HG02970 (cell line): Measurements from ENCODE around the gene RNF31.

Source experiments
- ATAC-seq: cut with Tn5 transposase; IDR thresholded peaks from one replicate; pipeline ENCODE4 v1.9.1; 2021; ENCODE audit warnings: mild to moderate bottlenecking, moderate library complexity, moderate number of reproducible peaks; ENCODE audit not compliant: unreplicated experiment, low FRiP score

Gene RNF31

DNA sequence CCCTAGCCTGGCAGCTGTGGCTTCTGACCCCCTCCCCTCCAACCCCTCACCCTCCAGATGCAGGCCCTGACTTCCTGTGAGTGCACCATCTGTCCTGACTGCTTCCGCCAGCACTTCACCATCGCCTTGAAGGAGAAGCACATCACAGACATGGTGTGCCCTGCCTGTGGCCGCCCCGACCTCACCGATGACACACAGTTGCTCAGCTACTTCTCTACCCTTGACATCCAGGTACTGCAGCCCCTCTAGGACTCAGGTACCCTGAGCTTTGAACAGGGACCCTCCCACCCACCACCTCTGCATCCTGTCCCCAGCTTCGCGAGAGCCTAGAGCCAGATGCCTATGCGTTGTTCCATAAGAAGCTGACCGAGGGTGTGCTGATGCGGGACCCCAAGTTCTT lies 7.8 kb downstream of the RNF31 start:
- no peak for ATAC-seq

DNA sequence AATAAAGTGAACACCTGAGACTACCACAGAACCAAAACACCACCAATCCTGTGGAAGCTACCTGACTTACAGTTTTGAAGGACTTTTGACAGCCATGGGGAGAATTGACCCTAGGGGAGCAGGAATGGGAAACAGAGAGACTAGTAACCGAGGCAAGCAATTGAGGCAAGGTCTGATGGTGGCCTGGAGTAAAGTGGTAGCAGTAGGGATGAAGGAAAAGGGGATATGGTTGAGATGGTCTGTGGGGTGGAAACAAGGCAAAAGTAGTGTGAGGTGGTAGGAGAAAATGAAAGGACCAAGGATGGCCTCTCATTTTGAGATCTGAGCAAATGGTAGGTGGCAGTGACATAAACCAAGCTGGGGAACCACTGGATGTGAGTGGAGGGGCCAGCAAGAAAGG lies 9.5 kb downstream of the RNF31 start:
- ATAC-seq = no peak

DNA sequence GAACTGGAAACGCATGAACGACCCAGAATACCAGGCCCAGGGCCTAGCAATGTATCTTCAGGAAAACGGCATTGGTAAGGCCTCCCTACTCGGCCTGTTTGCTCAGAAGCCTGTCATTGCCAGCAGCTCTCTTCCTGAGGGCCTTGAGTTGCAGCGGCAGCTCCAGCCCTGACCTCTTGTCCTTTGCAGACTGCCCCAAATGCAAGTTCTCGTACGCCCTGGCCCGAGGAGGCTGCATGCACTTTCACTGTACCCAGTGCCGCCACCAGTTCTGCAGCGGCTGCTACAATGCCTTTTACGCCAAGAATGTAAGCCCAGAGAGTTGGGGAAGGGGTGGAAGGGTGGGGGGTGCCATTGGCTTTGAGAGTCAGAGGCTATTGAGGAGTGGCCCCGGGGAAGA lies 10.0 kb downstream of the RNF31 start:
- ATAC-seq = no peak

DNA sequence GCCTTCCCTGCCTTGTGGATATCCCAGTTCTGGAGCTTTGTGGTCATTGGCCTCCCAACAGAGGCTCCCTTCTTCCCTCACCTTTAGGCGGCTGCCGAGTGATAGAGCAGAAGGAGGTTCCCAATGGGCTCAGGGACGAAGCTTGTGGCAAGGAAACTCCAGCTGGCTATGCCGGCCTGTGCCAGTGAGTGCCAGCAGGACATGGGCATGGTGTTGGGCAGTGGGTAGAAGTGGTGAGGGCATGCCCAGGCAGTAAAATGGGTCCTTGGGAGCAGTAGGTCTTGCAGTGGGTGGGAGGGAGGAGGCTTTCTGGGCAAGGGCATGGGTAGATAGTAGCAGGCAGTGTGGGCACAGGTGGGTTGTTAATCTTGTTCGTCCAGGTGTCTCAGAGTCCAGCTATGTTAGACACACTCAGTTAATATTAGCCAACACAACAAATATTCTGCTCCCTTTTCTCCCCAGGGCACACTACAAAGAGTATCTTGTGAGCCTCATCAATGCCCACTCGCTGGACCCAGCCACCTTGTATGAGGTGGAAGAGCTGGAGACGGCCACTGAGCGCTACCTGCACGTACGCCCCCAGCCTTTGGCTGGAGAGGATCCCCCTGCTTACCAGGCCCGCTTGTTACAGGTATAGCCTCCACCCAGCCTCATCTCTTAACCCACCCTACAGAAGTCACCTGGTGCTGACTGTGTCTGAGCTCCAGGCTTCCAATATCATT lies 12.6 kb downstream of the RNF31 start:
- ATAC-seq = no peak

DNA sequence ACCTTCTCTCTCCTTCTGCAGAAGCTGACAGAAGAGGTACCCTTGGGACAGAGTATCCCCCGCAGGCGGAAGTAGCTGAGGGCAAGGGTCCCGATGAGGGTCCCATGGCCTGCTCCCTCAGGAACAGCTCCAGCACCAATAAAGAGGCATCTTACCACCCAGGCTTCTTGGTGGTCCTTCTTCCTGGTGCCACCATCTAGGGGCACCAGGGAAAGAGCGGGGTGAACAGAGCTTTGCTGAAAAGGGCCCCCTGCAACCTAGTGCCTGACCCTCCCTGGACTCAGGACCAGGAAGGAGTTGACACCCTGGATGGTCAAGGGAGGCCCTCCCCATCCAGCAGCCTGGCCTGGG lies 13.2 kb downstream of the RNF31 start:
- ATAC-seq = peak; percentile 2

DNA sequence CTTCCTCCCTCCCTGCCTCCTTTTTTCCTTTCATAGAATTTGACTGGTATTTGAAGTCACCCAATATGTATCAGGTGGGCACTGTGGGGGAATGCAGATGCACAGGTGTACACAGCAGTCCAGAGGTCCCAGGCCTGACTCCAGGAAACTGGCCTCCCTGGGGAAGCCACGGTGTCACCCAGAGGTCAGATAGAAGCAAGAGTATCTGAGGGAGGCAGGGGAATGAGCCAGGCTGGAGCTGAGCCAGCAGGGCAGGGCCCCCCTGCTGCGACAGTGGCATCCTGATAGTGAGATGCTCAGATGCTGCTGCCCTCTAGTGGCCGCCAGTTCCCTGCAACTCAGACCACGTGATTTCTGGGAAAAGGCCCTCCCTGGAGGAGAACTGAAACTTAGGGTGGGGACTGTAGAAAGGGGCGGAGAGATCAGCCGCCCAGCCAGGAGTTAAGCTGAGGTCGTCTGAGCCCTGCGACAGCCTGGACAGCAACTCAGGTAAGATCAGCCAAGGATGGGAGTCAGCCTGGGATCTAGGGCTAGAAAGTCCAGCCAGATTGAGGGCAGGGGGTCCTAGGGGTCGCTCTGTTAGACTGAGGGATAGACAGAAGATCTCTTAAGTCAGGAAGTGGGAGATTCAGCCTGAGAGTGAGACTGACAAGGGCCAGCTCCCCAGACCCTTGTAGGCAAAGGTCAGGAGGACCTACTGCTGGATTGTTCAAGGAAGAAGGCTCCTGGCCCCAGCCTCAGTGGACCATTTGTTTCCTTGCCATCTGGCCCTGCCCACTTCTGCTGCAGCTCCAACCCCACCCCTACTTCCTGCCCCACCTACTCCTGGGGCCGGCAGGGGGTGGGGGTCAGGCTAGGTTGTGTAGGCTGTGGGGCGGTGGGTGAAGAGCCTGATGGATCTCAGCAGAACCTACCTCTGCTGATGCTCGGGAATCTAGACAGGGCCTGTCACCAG lies 13.8 kb downstream of the RNF31 start, which contains the start of gene IRF9:
Gene IRF9, plus strand, starts transcription at position 416 of the 955 bp plus-strand sequence. CDS start 880 bp downstream, outside the sequence.
- ATAC-seq = peak; percentile 73

DNA sequence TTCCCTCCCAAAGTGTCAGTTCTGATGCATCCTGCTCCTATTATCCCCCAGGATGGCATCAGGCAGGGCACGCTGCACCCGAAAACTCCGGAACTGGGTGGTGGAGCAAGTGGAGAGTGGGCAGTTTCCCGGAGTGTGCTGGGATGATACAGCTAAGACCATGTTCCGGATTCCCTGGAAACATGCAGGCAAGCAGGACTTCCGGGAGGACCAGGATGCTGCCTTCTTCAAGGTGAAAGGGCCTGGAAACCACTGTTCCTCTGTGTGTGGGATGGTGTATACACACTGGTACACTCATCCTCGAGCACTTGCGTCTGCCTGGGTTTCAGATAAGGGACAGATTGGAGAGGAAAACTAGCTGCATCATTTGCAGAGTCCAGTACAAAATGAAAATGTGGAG lies 14.8 kb downstream of the RNF31 start:
- no peak for ATAC-seq

DNA sequence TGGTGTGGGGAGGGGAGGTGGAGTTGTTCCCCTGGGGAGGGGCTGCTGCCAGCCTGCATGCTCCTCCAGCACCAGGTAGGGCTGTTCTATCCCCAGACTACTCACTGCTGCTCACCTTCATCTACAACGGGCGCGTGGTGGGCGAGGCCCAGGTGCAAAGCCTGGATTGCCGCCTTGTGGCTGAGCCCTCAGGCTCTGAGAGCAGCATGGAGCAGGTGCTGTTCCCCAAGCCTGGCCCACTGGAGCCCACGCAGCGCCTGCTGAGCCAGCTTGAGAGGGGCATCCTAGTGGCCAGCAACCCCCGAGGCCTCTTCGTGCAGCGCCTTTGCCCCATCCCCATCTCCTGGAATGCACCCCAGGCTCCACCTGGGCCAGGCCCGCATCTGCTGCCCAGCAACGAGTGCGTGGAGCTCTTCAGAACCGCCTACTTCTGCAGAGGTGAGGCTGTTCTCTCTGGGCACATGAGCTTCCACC lies 17.3 kb downstream of the RNF31 start:
- ATAC-seq = no peak

DNA sequence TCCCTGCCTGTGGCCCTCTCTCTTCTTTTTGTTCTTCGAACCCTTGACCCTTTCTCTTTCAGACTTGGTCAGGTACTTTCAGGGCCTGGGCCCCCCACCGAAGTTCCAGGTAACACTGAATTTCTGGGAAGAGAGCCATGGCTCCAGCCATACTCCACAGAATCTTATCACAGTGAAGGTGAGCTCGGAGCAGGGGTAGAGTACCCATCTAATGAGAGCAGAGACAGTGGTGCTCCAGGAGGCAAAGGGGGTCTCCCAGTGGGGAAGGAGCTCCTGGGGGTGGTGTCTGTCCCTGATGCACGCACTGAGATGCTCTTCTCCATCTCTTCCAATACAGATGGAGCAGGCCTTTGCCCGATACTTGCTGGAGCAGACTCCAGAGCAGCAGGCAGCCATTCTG lies 18.5 kb downstream of the RNF31 start:
- no peak for ATAC-seq

DNA sequence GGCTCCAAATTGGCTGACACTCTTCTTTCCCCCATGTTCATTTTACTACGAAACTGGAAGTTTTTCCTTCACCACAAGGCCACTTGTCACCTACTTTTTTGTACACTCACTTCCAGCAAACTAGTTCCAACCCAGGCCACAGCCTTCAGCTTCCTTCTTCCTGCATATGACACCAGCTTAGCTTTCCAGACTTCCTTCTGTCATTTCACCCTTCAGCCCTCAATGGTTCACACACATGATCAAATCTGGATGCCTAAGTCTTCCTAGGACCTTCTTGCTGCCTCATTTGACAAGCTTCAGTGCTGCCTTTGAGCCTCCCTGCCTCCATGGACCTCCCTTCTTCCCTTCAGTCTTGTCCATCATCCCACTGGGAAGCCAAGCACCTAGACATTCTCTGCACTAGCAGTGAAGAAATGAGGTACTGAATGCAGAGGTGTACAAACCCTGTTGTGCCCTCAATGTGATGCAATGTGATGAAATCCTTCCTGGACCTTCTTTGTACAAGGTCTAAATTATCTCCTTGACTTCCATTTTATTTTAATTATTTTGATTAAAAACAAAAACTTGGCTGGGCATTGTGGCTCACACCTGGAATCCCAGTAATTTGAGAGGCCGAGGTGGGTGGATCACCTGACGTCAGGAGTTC lies 20.3 kb downstream of the RNF31 start:
- ATAC-seq = no peak

DNA sequence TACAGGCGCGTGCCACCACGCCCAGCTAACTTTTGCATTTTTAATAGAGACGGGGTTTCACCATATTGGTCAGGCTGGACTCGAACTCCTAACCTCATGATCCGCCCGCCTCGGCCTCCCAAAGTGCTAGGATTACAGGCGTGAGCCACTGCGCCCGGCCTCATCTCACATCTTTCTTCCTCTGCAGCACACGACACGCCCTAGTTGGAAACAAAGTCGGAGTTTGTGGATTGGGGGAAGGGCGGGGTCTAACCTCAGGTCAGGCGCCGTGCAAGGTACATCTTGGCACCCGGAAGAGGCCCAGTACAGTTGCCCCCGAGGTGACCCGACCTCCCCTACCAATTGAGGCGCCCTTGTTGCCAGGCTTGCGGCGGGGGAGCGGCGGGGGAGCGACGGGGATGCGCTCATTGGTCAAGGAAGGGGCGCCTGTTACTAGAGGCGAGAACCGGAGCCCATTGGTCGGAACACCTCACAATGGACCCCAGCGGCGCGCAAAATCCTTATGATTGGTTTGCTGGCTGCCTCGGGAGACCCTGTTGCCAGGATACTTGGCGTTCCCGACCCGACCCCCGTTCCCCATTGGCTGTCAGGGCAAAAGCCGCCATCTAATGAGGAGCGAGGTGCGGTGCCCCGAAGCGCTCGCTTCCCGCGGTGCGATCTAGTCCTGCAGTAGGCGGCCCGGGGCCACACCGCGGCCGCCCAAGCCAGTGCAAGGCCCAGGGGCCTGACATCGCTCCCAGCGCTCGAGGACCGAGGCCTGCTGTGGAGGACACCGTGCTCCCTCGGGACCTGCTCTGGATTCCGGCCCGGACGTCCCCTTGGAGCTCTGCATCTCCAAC lies 24.3 kb downstream of the RNF31 start, which contains the start of gene REC8:
Gene REC8, plus strand, starts transcription at position 659 of the 839 bp plus-strand sequence. CDS start 473 bp downstream, outside the sequence.
- ATAC-seq = peak; percentile 69

DNA sequence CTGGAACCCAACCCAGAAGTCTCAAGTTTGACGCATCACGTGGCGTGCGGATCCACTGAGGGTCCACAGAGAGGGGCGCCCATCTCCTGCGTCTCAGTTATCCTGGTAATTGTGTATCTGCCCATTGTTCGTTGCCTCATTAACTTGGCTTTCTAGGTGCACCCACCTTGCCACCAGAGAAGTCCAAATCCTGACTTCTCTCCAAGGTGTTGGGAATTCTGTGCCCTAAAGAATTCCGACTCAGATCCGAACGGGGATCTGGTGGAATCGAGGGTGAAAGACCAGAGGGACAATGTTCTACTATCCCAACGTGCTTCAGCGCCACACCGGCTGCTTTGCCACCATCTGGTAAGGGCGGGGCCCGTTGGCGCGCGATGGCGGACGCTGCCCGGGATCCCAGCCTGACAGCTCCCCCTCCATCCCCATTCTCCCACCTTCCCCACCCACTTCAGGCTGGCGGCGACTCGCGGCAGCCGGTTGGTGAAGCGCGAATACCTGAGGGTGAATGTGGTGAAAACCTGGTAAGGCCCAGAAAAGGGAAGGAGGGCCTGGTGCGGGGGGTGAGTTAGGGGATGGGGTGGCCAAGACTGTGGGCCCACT lies 25.1 kb downstream of the RNF31 start:
- ATAC-seq = no peak

DNA sequence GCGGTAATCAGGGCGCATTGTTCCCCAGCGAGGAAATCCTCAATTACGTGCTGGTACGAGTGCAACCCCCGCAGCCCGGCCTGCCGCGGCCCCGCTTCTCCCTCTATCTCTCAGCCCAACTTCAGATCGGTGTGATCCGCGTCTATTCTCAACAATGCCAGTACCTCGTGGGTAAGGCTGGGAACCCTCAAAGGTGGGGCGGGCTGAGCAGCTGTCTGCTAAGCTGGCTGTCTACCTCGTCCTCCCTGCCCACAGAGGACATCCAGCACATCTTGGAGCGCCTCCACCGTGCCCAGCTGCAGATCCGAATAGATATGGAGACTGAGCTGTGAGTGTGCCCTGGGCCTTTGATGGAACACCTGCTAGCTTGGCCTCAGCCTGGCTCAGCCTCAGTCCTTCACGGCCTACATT lies 25.6 kb downstream of the RNF31 start:
- ATAC-seq = no peak

DNA sequence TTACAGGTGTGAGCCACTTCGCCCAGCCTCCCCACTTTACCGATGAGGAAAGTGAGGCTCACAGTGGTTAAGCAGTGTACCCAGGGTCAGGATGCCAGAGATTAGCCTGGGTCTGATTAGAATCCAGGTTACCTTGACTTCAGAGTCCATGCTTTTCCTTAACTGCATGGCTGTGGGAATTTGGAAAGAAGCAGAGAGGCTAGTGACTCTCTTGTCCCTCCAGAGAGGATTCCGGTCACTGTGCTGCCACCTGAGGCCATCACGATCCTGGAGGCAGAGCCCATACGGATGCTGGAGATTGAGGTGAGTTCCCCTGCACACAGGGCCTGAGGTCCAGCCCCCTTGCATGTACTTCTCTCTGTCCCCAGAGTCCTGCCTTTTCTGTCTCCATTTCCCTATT lies 29.3 kb downstream of the RNF31 start:
- ATAC-seq = no peak

DNA sequence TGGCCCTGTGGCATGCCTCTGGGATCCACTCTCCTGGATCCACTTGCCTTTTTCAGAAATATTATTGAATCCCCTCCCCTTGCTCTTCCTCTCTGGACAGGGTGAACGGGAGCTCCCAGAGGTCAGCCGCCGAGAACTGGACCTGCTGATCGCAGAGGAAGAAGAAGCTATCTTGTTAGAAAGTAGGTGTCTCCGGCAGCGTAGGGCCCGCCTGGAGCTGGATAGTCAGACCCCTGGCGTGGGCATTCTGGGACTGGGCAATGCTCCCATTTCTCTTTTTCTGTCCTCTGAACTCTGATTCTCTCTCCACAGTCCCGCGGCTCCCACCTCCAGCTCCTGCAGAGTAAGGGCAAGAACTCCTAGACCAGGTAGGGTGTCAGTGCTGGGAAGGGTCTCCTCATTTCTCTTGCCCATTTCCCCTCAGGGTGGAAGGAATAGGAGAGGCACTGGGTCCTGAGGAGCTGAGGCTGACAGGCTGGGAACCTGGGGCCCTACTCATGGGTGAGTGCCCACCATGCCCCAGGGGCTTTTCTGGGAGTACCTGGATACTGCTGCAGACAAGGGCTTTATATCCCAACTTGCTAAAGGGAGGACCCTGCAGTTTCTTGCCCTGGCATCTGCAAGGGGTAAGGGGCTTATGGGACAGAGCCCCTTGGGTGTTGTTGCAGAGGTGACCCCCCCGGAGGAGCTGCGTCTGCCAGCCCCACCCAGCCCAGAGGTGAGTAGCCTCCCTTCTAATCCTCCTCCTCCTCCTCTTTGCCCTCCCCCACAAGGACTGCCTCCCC lies 29.9 kb downstream of the RNF31 start:
- ATAC-seq = no peak

DNA sequence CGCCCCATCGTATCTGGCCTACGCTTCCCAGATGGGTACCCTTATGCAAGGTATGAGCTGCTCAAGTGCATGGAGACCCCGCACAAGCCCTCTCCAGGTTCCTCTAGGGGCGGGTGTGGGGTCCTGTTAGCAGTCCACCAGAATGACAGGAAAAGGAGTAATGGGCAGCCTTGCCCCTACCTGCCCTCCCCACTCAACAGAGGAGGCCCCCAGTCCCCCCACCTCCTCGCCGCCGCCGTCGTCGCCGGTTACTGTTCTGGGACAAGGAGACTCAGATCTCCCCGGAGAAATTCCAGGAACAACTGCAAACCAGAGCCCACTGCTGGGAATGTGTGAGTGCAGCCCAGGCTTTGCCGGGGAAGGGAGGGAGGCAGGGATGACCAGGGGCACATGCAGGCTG lies 30.6 kb downstream of the RNF31 start:
- ATAC-seq = no peak

DNA sequence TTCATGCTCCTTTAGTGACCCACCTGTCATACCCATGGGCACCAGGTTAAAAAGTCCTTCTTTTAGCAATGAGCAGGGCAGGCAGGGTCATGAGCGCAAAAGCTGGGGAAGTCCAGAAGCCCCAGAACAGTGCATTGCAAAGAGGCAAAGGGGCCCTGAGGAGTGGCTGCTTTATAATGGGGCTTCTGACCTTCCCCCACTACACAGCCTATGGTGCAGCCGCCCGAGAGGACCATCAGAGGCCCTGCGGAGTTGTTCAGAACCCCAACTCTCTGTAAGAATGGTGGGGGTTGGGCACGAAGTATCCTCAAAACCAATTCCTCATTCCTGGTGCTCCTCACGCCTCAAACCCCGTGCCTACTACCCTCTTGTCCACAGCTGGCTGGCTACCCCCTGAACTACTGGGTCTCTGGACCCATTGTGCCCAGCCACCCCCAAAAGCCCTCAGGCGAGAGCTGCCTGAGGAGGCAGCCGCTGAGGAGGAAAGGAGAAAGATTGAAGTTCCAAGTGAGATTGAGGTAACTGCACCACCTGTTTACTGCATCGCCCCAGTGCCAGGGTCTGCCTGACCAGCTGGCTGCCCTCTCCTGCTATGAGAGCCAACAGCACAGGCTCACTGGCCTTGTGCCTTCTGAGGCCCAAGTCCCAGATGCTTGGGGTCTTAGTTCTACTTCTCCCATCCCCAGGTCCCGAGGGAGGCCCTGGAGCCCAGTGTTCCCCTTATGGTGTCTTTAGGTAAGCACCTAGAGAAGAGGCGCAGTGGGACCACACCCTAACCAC lies 31.3 kb downstream of the RNF31 start:
- no peak for ATAC-seq

DNA sequence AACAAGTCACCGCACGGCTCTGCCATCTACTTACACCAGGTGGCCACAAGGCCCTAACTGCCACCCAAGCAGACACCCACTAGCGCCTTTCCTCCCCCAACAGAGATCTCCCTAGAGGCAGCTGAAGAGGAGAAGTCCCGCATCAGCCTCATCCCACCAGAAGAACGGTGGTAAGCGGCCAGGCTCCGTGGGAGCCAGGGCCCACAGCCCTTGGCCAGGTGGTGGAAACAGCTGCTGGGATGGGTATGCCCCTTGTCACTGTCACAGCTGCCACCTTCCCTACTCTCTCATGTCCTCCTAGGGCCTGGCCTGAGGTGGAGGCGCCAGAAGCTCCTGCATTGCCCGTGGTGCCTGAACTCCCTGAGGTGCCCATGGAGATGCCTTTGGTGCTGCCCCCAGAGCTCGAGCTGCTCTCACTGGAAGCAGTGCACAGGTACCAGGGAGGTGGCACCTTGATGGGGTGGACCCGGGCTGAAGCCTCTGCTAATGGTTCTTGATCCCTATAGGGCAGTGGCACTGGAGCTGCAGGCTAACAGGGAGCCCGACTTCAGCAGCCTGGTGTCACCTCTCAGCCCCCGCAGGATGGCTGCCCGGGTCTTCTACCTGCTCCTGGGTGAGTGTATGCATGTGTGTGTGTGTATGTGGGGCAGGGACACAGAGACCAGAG lies 32.1 kb downstream of the RNF31 start:
- no peak for ATAC-seq
